HCT116 (cell line): ENCODE data around the gene PRM1. TPM values are rescaled to one million over a fixed set of nuclear protein-coding genes. Genes with fewer than 3 reads are reported as not detected.

Experiments
- ATAC-seq: fragments of 200-7000 bp; cut with Tn5 transposase; 2 replicates; pipeline ENCODE4 v1.9.1; 2020; ENCODE audit warnings: mild to moderate bottlenecking, moderate library complexity
- BruUV-seq: library from RNA; stranded (reverse); fragments of 400-500 nt; replicated peaks from 2 replicates; lab custom pipeline; 2021; lab: Mats Ljungman, UMichigan
- CTCF ChIA-PET: fragments of 300-600 bp; sonication (Branson Sonifier 250); formaldehyde crosslinking; loops from one replicate; lab custom pipeline; 2021; ENCODE audit warnings: antibody characterized with exemption; lab: Charles Lee
- POLR2A ChIA-PET: fragments of 300-600, 350-600 bp; sonication (Branson Sonifier 250); formaldehyde crosslinking; loops from one replicate; lab custom pipeline; 2021; ENCODE audit warnings: antibody characterized with exemption; lab: Charles Lee
- RAD21 ChIA-PET, 2 experiments: fragments of 300-600 bp; sonication (Branson Sonifier 250); formaldehyde crosslinking; loops; one replicate each; lab custom pipeline; 2023; ENCODE audit warnings: low total read pairs in 2 of 2; ENCODE audit not compliant: uncharacterized antibody in 2 of 2, unreplicated experiment in 2 of 2, low non-redundant PET in 1 of 2; lab: Charles Lee
- DNase-seq: peaks from one replicate; pipeline ENCODE4 v3.0.0-alpha.2; 2010; ENCODE audit warnings: low read depth, low spot score
- H2AFZ ChIP-seq: fragments of 200-600 bp; shearing (Covaris generic), sonication (generic); 2 replicates; pipeline ENCODE4 v1.6.1; 2017; ENCODE audit warnings: low read depth, mixed run types, mixed read lengths, antibody characterized with exemption, low read length; ENCODE audit not compliant: poor library complexity, severe bottlenecking
- H3K27ac ChIP-seq: 2 replicates; pipeline ENCODE4 v1.5.1; 2012; ENCODE audit warnings: low read depth, low read length
- H3K27me3 ChIP-seq: fragments of 200-600 bp; sonication (generic); 2 replicates; pipeline ENCODE4 v1.6.1; 2016; ENCODE audit warnings: mixed run types, low read length, mixed read lengths; ENCODE audit not compliant: insufficient read depth
- H3K36me3 ChIP-seq, 2 experiments: fragments of 200-500 bp in 1 of 2; fragments of 200-600 bp in 1 of 2; sonication (Bioruptor generic) in 1 of 2; sonication (generic) in 1 of 2; 2 replicates each; pipeline versions ENCODE4 v1.5.1 to v1.6.1; 2014 to 2016; ENCODE audit warnings: low read length in 2 of 2, inconsistent platforms in 1 of 2, mixed read lengths in 1 of 2, mixed run types in 1 of 2; ENCODE audit not compliant: insufficient read depth in 2 of 2, control insufficient read depth in 1 of 2
- H3K4me1 ChIP-seq, 2 experiments: fragments of 200-600 bp in 1 of 2; sonication (generic) in 1 of 2; 2 replicates each; pipeline versions ENCODE4 v1.5.1 to v1.6.1; 2012 to 2017; ENCODE audit warnings: low read length in 2 of 2, inconsistent platforms in 1 of 2, mild to moderate bottlenecking in 1 of 2, mixed read lengths in 1 of 2, mixed run types in 1 of 2, moderate library complexity in 1 of 2; ENCODE audit not compliant: insufficient read depth in 2 of 2, control insufficient read depth in 1 of 2
- H3K4me2 ChIP-seq: fragments of 200-600 bp; sonication (generic); 2 replicates; pipeline ENCODE4 v1.6.1; 2017; ENCODE audit warnings: mixed run types, low read length, mixed read lengths
- H3K4me3 ChIP-seq, 2 experiments: fragments of 200-600 bp in 1 of 2; sonication (generic) in 1 of 2; replicated peaks in 1 of 2; 2 replicates each; pipeline ENCODE4 v1.5.1; 2011 to 2016; ENCODE audit warnings: low read length in 2 of 2, control low read depth in 1 of 2, low read depth in 1 of 2, mild to moderate bottlenecking in 1 of 2, mixed read lengths in 1 of 2, mixed run types in 1 of 2
- H3K79me2 ChIP-seq: fragments of 200-600 bp; sonication (generic); 2 replicates; pipeline ENCODE4 v1.6.1; 2017; ENCODE audit warnings: mild to moderate bottlenecking, mixed run types, low read length, moderate library complexity, mixed read lengths; ENCODE audit not compliant: insufficient read depth
- H3K9ac ChIP-seq: fragments of 200-600 bp; sonication (generic); 2 replicates; pipeline ENCODE4 v1.6.1; 2016; ENCODE audit warnings: low read length, mixed read lengths
- H3K9me2 ChIP-seq: fragments of 200-600 bp; sonication (generic), shearing (Covaris generic); 2 replicates; pipeline ENCODE4 v1.6.1; 2017; ENCODE audit warnings: mixed run types, mild to moderate bottlenecking, moderate library complexity; ENCODE audit not compliant: insufficient read depth
- H3K9me3 ChIP-seq, 2 experiments: fragments of 200-500 bp in 1 of 2; fragments of 200-600 bp in 1 of 2; sonication (Bioruptor generic) in 1 of 2; sonication (generic) in 1 of 2; 2 replicates each; pipeline ENCODE4 v1.6.1; 2014 to 2017; ENCODE audit warnings: low read length in 2 of 2, mixed read lengths in 2 of 2, inconsistent platforms in 1 of 2, low read depth in 1 of 2, mild to moderate bottlenecking in 1 of 2, mixed run types in 1 of 2, moderate library complexity in 1 of 2; ENCODE audit not compliant: control insufficient read depth in 1 of 2, insufficient read depth in 1 of 2
- H4K20me1 ChIP-seq: fragments of 200-600 bp; sonication (generic), shearing (Covaris generic); 2 replicates; pipeline ENCODE4 v1.6.1; 2017; ENCODE audit warnings: mixed run types, mild to moderate bottlenecking, moderate library complexity; ENCODE audit not compliant: insufficient read depth
- CBX3 ChIP-seq: IDR thresholded peaks from 2 replicates; pipeline ENCODE4 v1.6.1; 2012; ENCODE audit warnings: low read depth
- EGR1 ChIP-seq: IDR thresholded peaks from 2 replicates; pipeline ENCODE4 v1.6.1; 2012; ENCODE audit warnings: low read depth
- POLR2A ChIP-seq: IDR thresholded peaks from 2 replicates; pipeline ENCODE4 v1.7.0; 2011; ENCODE audit warnings: borderline replicate concordance; ENCODE audit not compliant: insufficient read depth, insufficient read length; ENCODE audit errors: extremely low read depth
- POLR2AphosphoS5 ChIP-seq: IDR thresholded peaks from 2 replicates; pipeline ENCODE4 v1.6.1; 2011; ENCODE audit warnings: mild to moderate bottlenecking, low read depth, low read length, moderate library complexity
- SP1 ChIP-seq: IDR thresholded peaks from 2 replicates; pipeline ENCODE4 v1.6.1; 2012; ENCODE audit warnings: low read depth
- TCF7L2 ChIP-seq: IDR thresholded peaks from 2 replicates; pipeline ENCODE4 v1.7.0; 2011; ENCODE audit warnings: borderline replicate concordance, inconsistent platforms; ENCODE audit not compliant: insufficient read depth, insufficient read length; ENCODE audit errors: extremely low read depth
- ZFX ChIP-seq: fragments of 450-650 bp; IDR thresholded peaks from 2 replicates; pipeline ENCODE4 v1.6.1; 2017
- ZNF274 ChIP-seq: fragments of 200-500 bp; sonication (Bioruptor generic); IDR thresholded peaks from 2 replicates; pipeline ENCODE4 v1.6.1; 2014; ENCODE audit warnings: mild to moderate bottlenecking, low read depth, low read length, inconsistent platforms
- intact Hi-C: fragments of 100-400 bp; cut with micrococcal nuclease; formaldehyde crosslinking; loops from 2 replicates; pipeline ENCODE4 v1.10.0; 2022
- total RNA-seq: library from RNA; stranded (reverse); gene quantifications from one replicate; pipeline ENCODE4 v1.2.1, GENCODE V29; 2021; ENCODE audit not compliant: unreplicated experiment
- TF ChIP-seq, protein P1 (sequence below), 3 experiments: fragments of 200-600 bp in 1 of 3; sonication (generic) in 1 of 3; IDR thresholded peaks in 2 of 3; conservative IDR thresholded peaks in 1 of 3; 2 replicates each; pipeline ENCODE4 v1.5.1; 2012 to 2017; ENCODE audit warnings: low read depth in 2 of 3, low read length in 2 of 3, antibody characterized with exemption in 1 of 3, borderline replicate concordance in 1 of 3, control low read depth in 1 of 3, mild to moderate bottlenecking in 1 of 3, mixed read lengths in 1 of 3, mixed run types in 1 of 3, moderate library complexity in 1 of 3; ENCODE audit not compliant: insufficient read depth in 1 of 3

PRM1 gene
- total RNA-seq, 1 experiment from 2014 or later: not detected

DNA sequence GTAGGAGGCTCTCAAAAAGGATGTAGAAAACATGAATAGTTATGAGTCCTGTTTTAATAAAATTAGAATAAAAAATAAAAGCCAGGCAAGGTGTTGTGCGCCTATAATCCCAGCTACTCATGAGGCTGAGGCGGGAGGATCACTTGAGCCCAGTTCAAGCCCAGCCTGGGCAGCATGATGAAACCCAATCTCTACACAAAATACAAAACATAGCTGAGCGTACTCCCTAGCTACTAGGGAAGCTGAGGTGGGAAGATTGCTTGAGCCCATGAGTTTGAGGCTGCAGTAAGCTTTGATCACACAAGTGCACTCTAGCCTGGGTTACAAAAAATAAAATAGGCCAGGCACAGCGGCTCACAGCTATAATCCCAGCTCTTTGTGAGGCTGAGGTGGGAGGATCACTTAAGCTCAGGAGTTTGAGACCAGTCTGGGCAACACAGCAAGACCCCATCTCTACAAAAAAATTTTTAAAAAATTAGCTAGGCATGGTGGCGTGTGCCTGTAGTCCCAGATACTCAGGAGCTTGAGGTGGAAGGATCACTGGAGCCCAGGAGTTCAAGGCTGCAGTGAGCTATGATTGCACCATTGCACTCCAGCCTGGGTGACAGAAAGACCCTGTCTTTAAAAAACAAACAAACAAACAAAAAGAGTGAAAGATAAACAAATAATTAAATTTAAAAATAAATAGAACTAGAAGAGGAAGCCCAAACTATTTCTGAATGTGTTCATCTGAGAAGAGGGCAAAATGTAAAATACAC lies 17.2 kb upstream of the PRM1 start:
- no peaks in the 10 kb centered on the region for H3K4me1 ChIP-seq
- POLR2A ChIA-PET: no interaction called here
- no peak overlapping the region for H3K4me2 ChIP-seq
- intact Hi-C loops: no loop called here
- H3K9ac ChIP-seq: no peak overlapping the region
- no peaks in the 10 kb centered on the region for H3K79me2 ChIP-seq
- ATAC-seq (no peak), DNase-seq (no peak)
- BruUV-seq: no TSS peak
- H3K27ac ChIP-seq: no peak overlapping the region
- no peak overlapping the region for H2AFZ ChIP-seq
- no peaks in the 10 kb centered on the region for H3K9me3 ChIP-seq
- no peaks in the 10 kb centered on the region for H3K36me3 ChIP-seq
- H3K27me3 ChIP-seq: no peaks in the 10 kb centered on the region
- CTCF ChIA-PET: interaction anchor here (0.8 kb wide), 1 partner anchor 327 kb away, joined by 3 read pairs; no protein-coding TSS in a partner anchor
- no peaks in the 10 kb centered on the region for H4K20me1 ChIP-seq
- no peaks in the 10 kb centered on the region for H3K9me2 ChIP-seq
- no peak overlapping the region for H3K4me3 ChIP-seq
- TF ChIP-seq SP1 (no peak), POLR2AphosphoS5 (no peak), POLR2A (no peak), ZNF274 (no peak), ZFX (no peak), TCF7L2 (no peak), CBX3 (no peak), EGR1 (no peak)
- RAD21 ChIA-PET: no interaction called here

DNA sequence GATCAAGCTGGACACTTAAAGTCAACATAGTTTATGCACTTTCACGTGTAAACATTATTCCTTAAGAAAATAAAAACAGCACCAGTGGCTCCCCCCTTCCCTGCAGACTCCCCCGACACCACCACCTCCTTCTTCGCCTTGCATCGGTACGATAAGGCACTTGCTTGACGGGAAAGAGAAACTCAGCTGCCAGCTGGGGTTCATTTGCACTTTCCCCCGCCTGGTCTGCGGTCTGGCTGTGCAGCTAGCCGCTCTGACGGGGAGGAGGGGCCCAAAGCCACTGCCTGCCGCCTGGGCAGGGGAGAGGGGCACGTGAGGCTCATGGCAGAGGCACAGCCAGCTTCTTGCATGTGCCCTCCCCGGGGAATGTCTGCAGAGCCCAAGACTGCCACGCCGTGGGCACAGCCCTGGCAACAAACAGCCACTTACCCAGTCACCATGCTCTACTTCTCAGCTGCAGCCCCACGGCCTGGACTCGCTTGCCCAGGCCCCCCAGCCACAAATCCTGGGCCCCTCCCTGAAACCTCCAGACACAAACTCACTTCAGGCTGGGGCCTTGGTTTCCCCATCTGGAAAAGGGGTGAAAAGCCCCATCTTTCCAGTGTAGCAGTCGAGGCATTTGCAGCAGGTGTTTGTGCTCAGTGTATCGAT lies 16.5 kb upstream of the PRM1 start:
- CTCF ChIA-PET: interaction anchor here (1.0 kb wide), 1 partner anchor 326 kb away, joined by 3 read pairs; no protein-coding TSS in a partner anchor
- no peak overlapping the region for H3K9ac ChIP-seq
- no peaks in the 10 kb centered on the region for H3K4me1 ChIP-seq
- H4K20me1 ChIP-seq: no peaks in the 10 kb centered on the region
- intact Hi-C loops: no loop called here
- H3K9me2 ChIP-seq: no peaks in the 10 kb centered on the region
- H3K79me2 ChIP-seq: no peaks in the 10 kb centered on the region
- H3K4me2 ChIP-seq: no peak overlapping the region
- no peaks in the 10 kb centered on the region for H3K36me3 ChIP-seq
- BruUV-seq: no TSS peak
- no peak for TF ChIP-seq POLR2A
- TF ChIP-seq, protein P1, sequence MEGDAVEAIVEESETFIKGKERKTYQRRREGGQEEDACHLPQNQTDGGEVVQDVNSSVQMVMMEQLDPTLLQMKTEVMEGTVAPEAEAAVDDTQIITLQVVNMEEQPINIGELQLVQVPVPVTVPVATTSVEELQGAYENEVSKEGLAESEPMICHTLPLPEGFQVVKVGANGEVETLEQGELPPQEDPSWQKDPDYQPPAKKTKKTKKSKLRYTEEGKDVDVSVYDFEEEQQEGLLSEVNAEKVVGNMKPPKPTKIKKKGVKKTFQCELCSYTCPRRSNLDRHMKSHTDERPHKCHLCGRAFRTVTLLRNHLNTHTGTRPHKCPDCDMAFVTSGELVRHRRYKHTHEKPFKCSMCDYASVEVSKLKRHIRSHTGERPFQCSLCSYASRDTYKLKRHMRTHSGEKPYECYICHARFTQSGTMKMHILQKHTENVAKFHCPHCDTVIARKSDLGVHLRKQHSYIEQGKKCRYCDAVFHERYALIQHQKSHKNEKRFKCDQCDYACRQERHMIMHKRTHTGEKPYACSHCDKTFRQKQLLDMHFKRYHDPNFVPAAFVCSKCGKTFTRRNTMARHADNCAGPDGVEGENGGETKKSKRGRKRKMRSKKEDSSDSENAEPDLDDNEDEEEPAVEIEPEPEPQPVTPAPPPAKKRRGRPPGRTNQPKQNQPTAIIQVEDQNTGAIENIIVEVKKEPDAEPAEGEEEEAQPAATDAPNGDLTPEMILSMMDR (IDR thresholded peaks at IDR 0.05 in 2 of 3, conservative IDR thresholded peaks at IDR 0.05 in 1 of 3; ENCODE audit: borderline replicate concordance in 1 of 3, insufficient read depth in 1 of 3, low read depth in 2 of 3, low read length in 2 of 3): no peak
- TF ChIP-seq, all 23 proteins: peak for 0
- no peak for ATAC-seq
- Histone ChIP-seq H2AFZ (no peak overlapping the region), H3K27ac (no peak overlapping the region), H3K4me3 (no peak overlapping the region), H3K9me3 (no peaks in the 10 kb centered on the region), H3K27me3 (no peaks in the 10 kb centered on the region)
- ChIA-PET POLR2A (no interaction called here), RAD21 (no interaction called here)
- no peak for DNase-seq
